Gastrocnemius medialis (tissue), 4 donors: ENCODE results near the gene CYP2A6.

Source experiments
- CTCF ChIP-seq, 5 experiments: fragments of 450-650 bp in 3 of 5; fragments of 200-600 bp in 2 of 5; sonication (generic) in 2 of 5; IDR thresholded peaks in 4 of 5; conservative IDR thresholded peaks in 1 of 5; 1 replicate in 4 of 5; 2 replicates in 1 of 5; pipeline ENCODE4 v1.5.1; 2016 to 2019; ENCODE audit warnings: antibody characterized with exemption in 5 of 5, mild to moderate bottlenecking in 3 of 5, moderate library complexity in 3 of 5
- POLR2A ChIP-seq, 2 donors: fragments of 450-650 bp; IDR thresholded peaks; one replicate each; pipeline ENCODE4 v1.6.1; 2017; ENCODE audit warnings: antibody characterized with exemption in 2 of 2, mild to moderate bottlenecking in 2 of 2, moderate library complexity in 2 of 2

GRCh38 chr19:40801426-40802299 lies 48.6 kb downstream of the CYP2A6 start:
- TF ChIP-seq CTCF (IDR thresholded peaks at IDR 0.05 in 4 of 5, conservative IDR thresholded peaks at IDR 0.05 in 1 of 5), result no peak
- TF ChIP-seq POLR2A (IDR thresholded peaks at IDR 0.05), result no peak
